ENCODE results near the gene LMNA.

DNA sequence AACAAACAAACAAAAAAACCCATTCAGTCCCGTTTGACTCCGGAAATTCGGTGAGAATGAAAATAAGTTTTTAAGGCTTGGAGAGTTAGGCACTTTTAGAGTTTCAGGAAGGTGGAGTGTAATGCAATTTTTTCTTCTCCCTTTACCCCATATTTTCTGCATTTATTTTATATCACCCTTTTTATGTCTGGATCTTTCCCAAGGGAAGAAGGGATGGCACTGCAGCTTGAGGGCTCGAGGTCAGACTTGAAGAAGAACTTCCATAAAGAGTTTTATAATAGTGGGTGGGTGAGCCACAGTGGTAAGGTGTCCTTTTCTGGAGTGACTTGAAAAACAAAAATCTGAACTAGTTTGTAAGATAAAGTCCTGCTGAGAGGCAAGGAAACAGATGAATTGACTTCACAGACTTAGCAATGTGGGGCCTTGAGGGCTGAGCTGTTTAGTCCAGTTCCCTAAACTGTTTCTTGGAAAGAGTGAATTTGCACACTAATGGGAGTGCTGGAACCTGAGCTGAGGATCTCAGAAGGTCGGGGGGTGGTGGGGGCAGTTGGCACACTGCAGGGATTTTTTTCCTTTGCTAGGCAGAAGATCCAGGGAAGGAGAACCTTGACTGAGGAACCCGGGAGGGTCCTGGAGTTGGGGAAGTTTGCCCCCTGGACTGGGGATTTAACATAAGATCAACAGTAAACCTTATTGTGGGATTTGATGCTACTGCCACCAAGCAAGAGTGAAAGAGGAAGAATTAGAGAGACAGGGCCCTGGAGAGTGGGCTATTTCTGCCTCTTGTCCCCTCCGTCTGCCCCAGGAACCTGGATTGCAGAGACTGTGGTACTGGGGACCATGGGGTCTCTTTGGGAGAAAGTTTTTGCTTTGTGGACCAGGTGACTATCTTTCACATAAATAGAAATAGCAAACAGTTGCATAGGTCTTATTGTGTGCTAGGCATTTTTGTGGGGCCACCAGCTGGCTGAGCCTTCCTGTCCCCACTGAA, 30.4 kb upstream of the LMNA start:
- TF ChIP-seq, protein P1, sequence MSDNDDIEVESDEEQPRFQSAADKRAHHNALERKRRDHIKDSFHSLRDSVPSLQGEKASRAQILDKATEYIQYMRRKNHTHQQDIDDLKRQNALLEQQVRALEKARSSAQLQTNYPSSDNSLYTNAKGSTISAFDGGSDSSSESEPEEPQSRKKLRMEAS (IDR thresholded peaks at IDR 0.05) = no peak
- TF ChIP-seq CEBPB (IDR thresholded peaks at IDR 0.05) = no peak
- TF ChIP-seq TCF12 (IDR thresholded peaks at IDR 0.05; ENCODE audit: low read depth) = no peak
- TF ChIP-seq YY1 (IDR thresholded peaks at IDR 0.05; ENCODE audit: low read depth) = no peak
- no peak for TF ChIP-seq RAD21 (IDR thresholded peaks at IDR 0.05; ENCODE audit: low read depth)
- TF ChIP-seq, protein P2, sequence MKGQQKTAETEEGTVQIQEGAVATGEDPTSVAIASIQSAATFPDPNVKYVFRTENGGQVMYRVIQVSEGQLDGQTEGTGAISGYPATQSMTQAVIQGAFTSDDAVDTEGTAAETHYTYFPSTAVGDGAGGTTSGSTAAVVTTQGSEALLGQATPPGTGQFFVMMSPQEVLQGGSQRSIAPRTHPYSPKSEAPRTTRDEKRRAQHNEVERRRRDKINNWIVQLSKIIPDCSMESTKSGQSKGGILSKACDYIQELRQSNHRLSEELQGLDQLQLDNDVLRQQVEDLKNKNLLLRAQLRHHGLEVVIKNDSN (IDR thresholded peaks at IDR 0.05) = no peak
- no peak for TF ChIP-seq CREB1 (IDR thresholded peaks at IDR 0.05; ENCODE audit: low read depth)
- no peak for TF ChIP-seq EGR1 (IDR thresholded peaks at IDR 0.05)
- TF ChIP-seq, protein P3, sequence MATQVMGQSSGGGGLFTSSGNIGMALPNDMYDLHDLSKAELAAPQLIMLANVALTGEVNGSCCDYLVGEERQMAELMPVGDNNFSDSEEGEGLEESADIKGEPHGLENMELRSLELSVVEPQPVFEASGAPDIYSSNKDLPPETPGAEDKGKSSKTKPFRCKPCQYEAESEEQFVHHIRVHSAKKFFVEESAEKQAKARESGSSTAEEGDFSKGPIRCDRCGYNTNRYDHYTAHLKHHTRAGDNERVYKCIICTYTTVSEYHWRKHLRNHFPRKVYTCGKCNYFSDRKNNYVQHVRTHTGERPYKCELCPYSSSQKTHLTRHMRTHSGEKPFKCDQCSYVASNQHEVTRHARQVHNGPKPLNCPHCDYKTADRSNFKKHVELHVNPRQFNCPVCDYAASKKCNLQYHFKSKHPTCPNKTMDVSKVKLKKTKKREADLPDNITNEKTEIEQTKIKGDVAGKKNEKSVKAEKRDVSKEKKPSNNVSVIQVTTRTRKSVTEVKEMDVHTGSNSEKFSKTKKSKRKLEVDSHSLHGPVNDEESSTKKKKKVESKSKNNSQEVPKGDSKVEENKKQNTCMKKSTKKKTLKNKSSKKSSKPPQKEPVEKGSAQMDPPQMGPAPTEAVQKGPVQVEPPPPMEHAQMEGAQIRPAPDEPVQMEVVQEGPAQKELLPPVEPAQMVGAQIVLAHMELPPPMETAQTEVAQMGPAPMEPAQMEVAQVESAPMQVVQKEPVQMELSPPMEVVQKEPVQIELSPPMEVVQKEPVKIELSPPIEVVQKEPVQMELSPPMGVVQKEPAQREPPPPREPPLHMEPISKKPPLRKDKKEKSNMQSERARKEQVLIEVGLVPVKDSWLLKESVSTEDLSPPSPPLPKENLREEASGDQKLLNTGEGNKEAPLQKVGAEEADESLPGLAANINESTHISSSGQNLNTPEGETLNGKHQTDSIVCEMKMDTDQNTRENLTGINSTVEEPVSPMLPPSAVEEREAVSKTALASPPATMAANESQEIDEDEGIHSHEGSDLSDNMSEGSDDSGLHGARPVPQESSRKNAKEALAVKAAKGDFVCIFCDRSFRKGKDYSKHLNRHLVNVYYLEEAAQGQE (IDR thresholded peaks at IDR 0.05; ENCODE audit: low read depth) = no peak
- TF ChIP-seq ZBTB7A (IDR thresholded peaks at IDR 0.05; ENCODE audit: low read depth) = no peak
- no peak for TF ChIP-seq EP300 (IDR thresholded peaks at IDR 0.05; ENCODE audit: borderline replicate concordance)
- no peak for TF ChIP-seq FOXM1 (IDR thresholded peaks at IDR 0.05; ENCODE audit: borderline replicate concordance, low read depth)

All from Ishikawa (cell line).